Activated CD8-positive, alpha-beta T cell treated with anti-CD3 and anti-CD28 coated beads for 36 hours (primary cell): ENCODE measurements around the gene FKBP5. TPM values are rescaled to one million over a fixed set of nuclear protein-coding genes. Genes with fewer than 3 reads are reported as not detected.

Experiments
- ATAC-seq: fragments of 200-7000 bp; cut with Tn5 transposase; one replicate; pipeline ENCODE4 v1.10.0; 2021; ENCODE audit warnings: mild to moderate bottlenecking, moderate library complexity
- CTCF ChIA-PET: fragments of 350-600 bp; sonication (Branson Sonifier 250); formaldehyde crosslinking; loops from one replicate; lab custom pipeline; 2021; ENCODE audit warnings: antibody characterized with exemption; lab: Charles Lee
- POLR2A ChIA-PET: fragments of 350-600 bp; sonication (Branson Sonifier 250); formaldehyde crosslinking; loops from one replicate; lab custom pipeline; 2021; ENCODE audit warnings: antibody characterized with exemption; lab: Charles Lee
- DNase-seq: peaks from one replicate; pipeline ENCODE4 v3.0.0-alpha.2; 2020
- H3K27ac Mint-ChIP-seq: one replicate; pipeline ENCODE4 v1.8.0; 2021; ENCODE audit warnings: mild to moderate bottlenecking, mixed read lengths
- H3K27me3 Mint-ChIP-seq: one replicate; pipeline ENCODE4 v1.8.0; 2021; ENCODE audit warnings: mixed read lengths
- H3K36me3 Mint-ChIP-seq: one replicate; pipeline ENCODE4 v1.8.0; 2021; ENCODE audit warnings: low read depth, mixed read lengths
- H3K4me1 Mint-ChIP-seq: one replicate; pipeline ENCODE4 v1.8.0; 2021; ENCODE audit warnings: low read depth, mixed read lengths
- H3K4me3 Mint-ChIP-seq: one replicate; pipeline ENCODE4 v1.8.0; 2021; ENCODE audit warnings: mild to moderate bottlenecking, moderate library complexity, mixed read lengths
- H3K9me3 Mint-ChIP-seq: one replicate; pipeline ENCODE4 v1.8.0; 2021; ENCODE audit warnings: mixed read lengths
- CTCF ChIP-seq: fragments of 200-600 bp; IDR thresholded peaks from one replicate; pipeline ENCODE4 v1.8.0; 2022; ENCODE audit warnings: antibody characterized with exemption, mild to moderate bottlenecking
- intact Hi-C: fragments of 100-400 bp; cut with micrococcal nuclease; formaldehyde crosslinking; loops from one replicate; pipeline ENCODE4 v1.10.0; 2022
- total RNA-seq, 2 experiments: library from RNA; stranded (reverse); gene quantifications; one replicate each; pipeline ENCODE4 v1.2.3, GENCODE V29; 2021

FKBP5 gene
- total RNA-seq, 2 experiments from 2014 or later: 90.6 to 93.4 TPM

- TF ChIP-seq CTCF: no peak
- no peaks in the 10 kb centered on the region for H3K36me3 Mint-ChIP-seq
- intact Hi-C loops: no loop called here
- no peaks in the 10 kb centered on the region for H3K9me3 Mint-ChIP-seq
- POLR2A ChIA-PET: interaction anchor here (1.4 to 8.1 kb wide), 6 partner anchors 16 to 111 kb away, joined by 3 to 95 read pairs (median 10); partner anchors contain the start of gene FKBP5
- H3K4me3 Mint-ChIP-seq: peak overlapping the region; percentile 81
- no peak for DNase-seq
- H3K4me1 Mint-ChIP-seq: peaks cover 76% of the 10 kb centered on the region
- CTCF ChIA-PET: interaction anchor here (1.3 to 3.5 kb wide), 5 partner anchors 44 to 433 kb away, joined by 3 to 20 read pairs (median 8); partner anchors contain the start of gene DEF6
- H3K27me3 Mint-ChIP-seq: no peaks in the 10 kb centered on the region
- peak; percentile 1 for ATAC-seq
- peak overlapping the region; percentile 94 for H3K27ac Mint-ChIP-seq
These were observed 42.2 kb upstream of the FKBP5 start for GRCh38 chr6:35730745-35731413.

GRCh38 chr6:35729722-35730121 is 41.0 kb upstream of the FKBP5 start:
- ATAC-seq (no peak), DNase-seq (peak; percentile 8)
- H3K9me3 Mint-ChIP-seq: no peaks in the 10 kb centered on the region
- ChIA-PET CTCF (interaction anchor here (1.4 to 2.1 kb wide), 2 partner anchors 128 to 131 kb away, joined by 4 to 7 read pairs; no protein-coding TSS in a partner anchor), POLR2A (interaction anchor here (0.9 to 8.1 kb wide), 2 partner anchors 15 to 119 kb away, joined by 3 to 95 read pairs; no protein-coding TSS in a partner anchor)
- H3K4me3 Mint-ChIP-seq: no peak overlapping the region
- intact Hi-C loops: loop anchor here (1.0 to 5.0 kb wide), 2 partner anchors 19 to 62 kb away; no protein-coding TSS in a partner anchor
- H3K27me3 Mint-ChIP-seq: no peaks in the 10 kb centered on the region
- peak overlapping the region; percentile 94 for H3K27ac Mint-ChIP-seq
- H3K4me1 Mint-ChIP-seq: peaks cover 79% of the 10 kb centered on the region
- H3K36me3 Mint-ChIP-seq: no peaks in the 10 kb centered on the region
- no peak for TF ChIP-seq CTCF

- Mint-ChIP-seq H3K27me3 (no peaks in the 10 kb centered on the region), H3K36me3 (no peaks in the 10 kb centered on the region), H3K4me3 (peak overlapping the region; percentile 67), H3K9me3 (no peaks in the 10 kb centered on the region), H3K4me1 (peaks cover 83% of the 10 kb centered on the region), H3K27ac (peak overlapping the region; percentile 94)
- DNase-seq (peak; percentile 65), ATAC-seq (no peak)
- CTCF ChIA-PET: interaction anchor here (0.9 to 2.1 kb wide), 7 partner anchors 8 to 130 kb away, joined by 3 to 10 read pairs (median 5); partner anchors contain the start of gene ARMC12
- POLR2A ChIA-PET: interaction anchor here (0.7 to 8.1 kb wide), 8 partner anchors 14 to 1770 kb away, joined by 3 to 95 read pairs (median 3); partner anchors contain the start of genes FKBP5 and RPL10A
- TF ChIP-seq CTCF: peak; percentile 40
- intact Hi-C loops: loop anchor here (1.0 to 5.0 kb wide), 2 partner anchors 19 to 62 kb away; no protein-coding TSS in a partner anchor
These were observed 40.3 kb upstream of the FKBP5 start for GRCh38 chr6:35728683-35729678.

- Mint-ChIP-seq H3K36me3 (no peaks in the 10 kb centered on the region), H3K4me1 (peaks cover 78% of the 10 kb centered on the region), H3K4me3 (peak overlapping the region; percentile 67), H3K27me3 (no peaks in the 10 kb centered on the region), H3K9me3 (no peaks in the 10 kb centered on the region), H3K27ac (peak overlapping the region; percentile 94)
- ChIA-PET CTCF (interaction anchor here (0.9 to 2.1 kb wide), 10 partner anchors 9 to 145 kb away, joined by 3 to 10 read pairs (median 4); partner anchors contain the start of gene ARMC12), POLR2A (interaction anchor here (0.7 to 8.1 kb wide), 9 partner anchors 8 to 260 kb away, joined by 3 to 95 read pairs (median 4); partner anchors contain the start of genes ARMC12, FKBP5 and RPL10A)
- peak; percentile 41 for ATAC-seq
- no peak for TF ChIP-seq CTCF
- peak; percentile 91 for DNase-seq
- intact Hi-C loops: loop anchor here (5.0 kb wide), 1 partner anchor 61 kb away; no protein-coding TSS in a partner anchor
These were observed 39.4 kb upstream of the FKBP5 start for GRCh38 chr6:35727935-35728682.
